Thoracic aorta (tissue), 2 donors: Measurements from ENCODE around the gene GOLGA6L10. TPM values are rescaled to one million over a fixed set of nuclear protein-coding genes. Genes with fewer than 3 reads are reported as not detected.
"Not testable (repeated sequence)": the region's sequence is repeated elsewhere in the genome, so short reads cannot be mapped to it uniquely, and the experiment has no call there.

Experiments
- ATAC-seq: fragments of 150-250 bp; one replicate; pipeline ENCODE4 v1.8.0; 2017; ENCODE audit warnings: low read depth; ENCODE audit not compliant: insufficient number of reproducible peaks, low FRiP score
- DNase-seq: peaks from one replicate; pipeline ENCODE4 v3.0.0-alpha.2; 2020; ENCODE audit warnings: low spot score
- H3K27ac ChIP-seq, 2 donors: fragments of 200-600 bp; sonication (generic); 1 replicate in 1 of 2; 2 replicates in 1 of 2; pipeline ENCODE4 v1.5.1; 2016; ENCODE audit warnings: mild to moderate bottlenecking in 2 of 2, moderate library complexity in 2 of 2
- H3K27me3 ChIP-seq: fragments of 200-600 bp; sonication (generic); replicated peaks from 2 replicates; pipeline ENCODE4 v1.6.0; 2016; ENCODE audit warnings: mild to moderate bottlenecking; ENCODE audit not compliant: insufficient read depth
- H3K36me3 ChIP-seq: fragments of 200-600 bp; sonication (generic); one replicate; pipeline ENCODE4 v1.5.1; 2016
- H3K4me1 ChIP-seq, 2 donors: fragments of 200-600 bp; sonication (generic); 1 replicate in 1 of 2; 2 replicates in 1 of 2; pipeline versions ENCODE4 v1.5.1 to v1.6.0; 2016; ENCODE audit warnings: low read depth in 2 of 2, mild to moderate bottlenecking in 1 of 2; ENCODE audit not compliant: control insufficient read depth in 1 of 2
- H3K4me3 ChIP-seq: fragments of 200-600 bp; sonication (generic); 2 replicates; pipeline ENCODE4 v1.5.1; 2016; ENCODE audit warnings: mild to moderate bottlenecking
- H3K9me3 ChIP-seq: fragments of 200-600 bp; sonication (generic); 2 replicates; pipeline ENCODE4 v1.5.1; 2016
- total RNA-seq, 2 donors: library from RNA; depleted of rRNA; stranded (reverse); fragments of >200 nt; gene quantifications; one replicate each; pipeline versions ENCODE4 v1.1.0 to v1.2.3, GENCODE V29; 2016
- TF ChIP-seq, protein P1 (sequence below): fragments of 200-600 bp; sonication (generic); IDR thresholded peaks from one replicate; pipeline ENCODE4 v1.5.1; 2019; ENCODE audit warnings: antibody characterized with exemption

GOLGA6L10 gene
- total RNA-seq, 2 donors from 2014 or later = 0.42 to 3.1 TPM

DNA sequence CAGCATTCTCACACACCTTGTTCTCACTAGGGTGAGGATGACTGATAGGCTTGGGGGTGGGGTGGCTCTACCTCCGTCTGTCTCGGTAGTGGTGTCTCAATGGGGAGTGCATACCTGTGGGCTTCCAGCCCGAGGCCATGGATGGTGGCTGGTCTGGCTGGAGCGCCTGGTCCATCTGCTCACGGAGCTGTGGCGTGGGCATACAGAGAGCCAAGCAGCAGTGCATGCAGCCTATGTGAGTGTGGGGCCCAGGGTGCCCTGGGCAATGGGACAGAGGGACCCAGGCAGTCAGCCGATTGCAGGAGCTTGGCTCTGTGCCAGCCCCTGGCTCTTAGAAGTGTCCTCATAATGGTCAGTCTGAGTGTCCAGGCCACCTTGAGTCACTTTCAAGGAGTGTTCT, 31.8 kb downstream of the GOLGA6L10 start:
- H3K36me3 ChIP-seq, H3K4me1 ChIP-seq, H3K27me3 ChIP-seq, H3K9me3 ChIP-seq, H3K27ac ChIP-seq, DNase-seq, H3K4me3 ChIP-seq, ATAC-seq: not testable (repeated sequence)

DNA sequence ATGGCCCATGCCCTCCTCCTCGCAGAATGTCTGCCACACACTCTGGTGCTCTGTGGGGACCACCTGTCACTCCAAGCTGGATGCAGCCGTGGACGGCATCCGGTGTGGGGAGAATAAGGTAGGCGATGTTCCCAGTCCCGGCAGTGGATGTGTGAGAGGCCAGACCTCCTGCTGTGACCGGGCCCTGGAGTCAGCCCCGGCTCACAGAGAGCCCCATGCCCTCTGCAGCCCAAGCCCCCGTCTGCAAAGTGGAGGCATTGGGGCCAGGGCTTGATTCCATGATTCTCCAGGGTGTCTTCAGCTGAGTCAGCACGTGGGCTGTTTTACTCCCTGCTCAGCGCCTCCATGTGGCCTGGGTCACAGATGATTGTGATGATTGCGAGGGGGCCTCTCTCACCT, 32.2 kb downstream of the GOLGA6L10 start:
- ATAC-seq = no peak
- DNase-seq = no peak
- Histone ChIP-seq H3K27ac (no peak overlapping the region), H3K9me3 (no peaks in the 10 kb centered on the region), H3K4me1 (no peaks in the 10 kb centered on the region), H3K27me3 (no peaks in the 10 kb centered on the region), H3K4me3 (no peak overlapping the region), H3K36me3 (no peaks in the 10 kb centered on the region)
- TF ChIP-seq, protein P1, sequence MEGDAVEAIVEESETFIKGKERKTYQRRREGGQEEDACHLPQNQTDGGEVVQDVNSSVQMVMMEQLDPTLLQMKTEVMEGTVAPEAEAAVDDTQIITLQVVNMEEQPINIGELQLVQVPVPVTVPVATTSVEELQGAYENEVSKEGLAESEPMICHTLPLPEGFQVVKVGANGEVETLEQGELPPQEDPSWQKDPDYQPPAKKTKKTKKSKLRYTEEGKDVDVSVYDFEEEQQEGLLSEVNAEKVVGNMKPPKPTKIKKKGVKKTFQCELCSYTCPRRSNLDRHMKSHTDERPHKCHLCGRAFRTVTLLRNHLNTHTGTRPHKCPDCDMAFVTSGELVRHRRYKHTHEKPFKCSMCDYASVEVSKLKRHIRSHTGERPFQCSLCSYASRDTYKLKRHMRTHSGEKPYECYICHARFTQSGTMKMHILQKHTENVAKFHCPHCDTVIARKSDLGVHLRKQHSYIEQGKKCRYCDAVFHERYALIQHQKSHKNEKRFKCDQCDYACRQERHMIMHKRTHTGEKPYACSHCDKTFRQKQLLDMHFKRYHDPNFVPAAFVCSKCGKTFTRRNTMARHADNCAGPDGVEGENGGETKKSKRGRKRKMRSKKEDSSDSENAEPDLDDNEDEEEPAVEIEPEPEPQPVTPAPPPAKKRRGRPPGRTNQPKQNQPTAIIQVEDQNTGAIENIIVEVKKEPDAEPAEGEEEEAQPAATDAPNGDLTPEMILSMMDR = no peak

DNA sequence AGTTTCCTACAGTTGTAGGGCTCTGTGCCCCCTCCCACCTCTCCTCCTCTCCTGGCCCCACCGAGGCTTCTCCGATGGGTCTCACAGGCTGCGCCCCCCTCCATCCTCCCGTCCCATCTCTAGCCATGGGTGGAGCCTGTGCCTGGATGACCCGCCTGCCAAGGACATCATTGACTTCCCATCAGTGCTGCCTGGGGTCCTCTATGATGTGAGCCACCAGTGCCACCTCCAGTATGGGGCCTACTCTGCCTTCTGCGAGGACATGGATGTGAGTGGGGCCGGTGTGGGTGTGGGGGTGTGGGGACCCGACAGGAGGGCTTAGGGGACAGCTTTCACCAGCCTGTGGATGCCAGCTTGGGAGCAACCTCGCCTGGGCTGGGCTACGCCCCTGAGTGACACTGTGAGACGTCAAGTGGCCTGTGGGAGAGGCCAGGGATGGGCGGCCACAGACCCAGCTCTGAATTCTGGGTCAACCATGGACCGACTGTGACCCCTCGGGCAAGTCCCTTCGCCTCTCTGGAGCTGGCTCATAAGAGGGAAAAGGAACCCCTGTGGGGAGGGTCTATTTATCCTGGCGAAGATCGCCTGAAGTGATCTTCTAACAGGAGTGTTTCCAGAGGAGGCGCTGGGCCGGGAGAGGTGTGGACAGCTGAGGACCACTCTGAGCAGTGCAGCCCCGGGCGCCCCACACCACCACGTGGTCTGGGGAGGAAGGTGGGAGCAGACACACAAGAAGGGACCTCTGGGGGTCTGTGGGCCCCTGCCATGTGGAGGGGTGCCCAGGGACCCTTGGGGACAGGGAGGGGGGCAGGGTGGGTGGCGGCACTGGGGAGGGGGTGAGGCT, 32.8 kb downstream of the GOLGA6L10 start:
- not testable (repeated sequence) for H3K36me3 ChIP-seq, DNase-seq, H3K27ac ChIP-seq, ATAC-seq, H3K4me3 ChIP-seq, H3K27me3 ChIP-seq, H3K9me3 ChIP-seq, H3K4me1 ChIP-seq

DNA sequence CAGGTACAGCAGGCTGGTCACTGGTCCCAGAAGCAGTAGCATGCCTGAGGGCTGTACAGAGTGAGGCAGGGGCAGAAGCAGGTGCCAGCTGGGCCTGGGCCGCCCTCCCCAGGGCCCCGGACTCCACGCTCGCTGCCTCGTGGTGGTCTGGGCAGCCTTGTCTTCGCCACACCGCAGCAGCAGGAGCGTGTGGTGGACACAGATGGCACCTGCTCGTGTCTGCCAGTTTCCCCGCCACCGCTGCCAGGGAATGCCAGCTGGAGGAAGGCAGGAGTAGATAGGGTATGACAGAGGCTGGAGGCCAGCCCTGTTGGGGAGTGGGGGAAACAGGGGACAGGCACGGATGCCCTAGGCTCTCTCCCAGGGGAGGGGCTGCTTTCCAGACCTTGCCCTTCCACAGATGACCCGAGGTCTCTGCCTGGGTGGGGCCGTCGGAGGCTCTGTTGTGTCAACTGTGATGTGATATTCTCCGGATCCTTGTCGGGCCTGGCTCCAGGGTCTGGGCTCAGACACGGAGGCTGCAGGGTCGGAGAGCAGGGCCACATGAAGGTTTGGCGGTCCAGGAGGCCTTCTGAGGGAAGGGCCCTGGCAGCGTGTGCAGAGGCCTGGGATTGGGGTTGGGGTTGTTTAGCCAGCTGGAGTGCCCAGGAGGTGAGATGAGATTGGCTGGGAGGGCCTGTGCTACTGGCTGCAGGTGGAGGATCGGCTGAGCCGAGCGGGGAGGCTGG, 33.6 kb downstream of the GOLGA6L10 start:
- no peaks in the 10 kb centered on the region for H3K4me1 ChIP-seq
- no peak overlapping the region for H3K4me3 ChIP-seq
- ATAC-seq (no peak), DNase-seq (no peak)
- H3K27me3 ChIP-seq = no peaks in the 10 kb centered on the region
- TF ChIP-seq, protein P1 = no peak
- no peak overlapping the region for H3K27ac ChIP-seq
- peaks cover under 1% of the 10 kb centered on the region for H3K9me3 ChIP-seq
- no peaks in the 10 kb centered on the region for H3K36me3 ChIP-seq

DNA sequence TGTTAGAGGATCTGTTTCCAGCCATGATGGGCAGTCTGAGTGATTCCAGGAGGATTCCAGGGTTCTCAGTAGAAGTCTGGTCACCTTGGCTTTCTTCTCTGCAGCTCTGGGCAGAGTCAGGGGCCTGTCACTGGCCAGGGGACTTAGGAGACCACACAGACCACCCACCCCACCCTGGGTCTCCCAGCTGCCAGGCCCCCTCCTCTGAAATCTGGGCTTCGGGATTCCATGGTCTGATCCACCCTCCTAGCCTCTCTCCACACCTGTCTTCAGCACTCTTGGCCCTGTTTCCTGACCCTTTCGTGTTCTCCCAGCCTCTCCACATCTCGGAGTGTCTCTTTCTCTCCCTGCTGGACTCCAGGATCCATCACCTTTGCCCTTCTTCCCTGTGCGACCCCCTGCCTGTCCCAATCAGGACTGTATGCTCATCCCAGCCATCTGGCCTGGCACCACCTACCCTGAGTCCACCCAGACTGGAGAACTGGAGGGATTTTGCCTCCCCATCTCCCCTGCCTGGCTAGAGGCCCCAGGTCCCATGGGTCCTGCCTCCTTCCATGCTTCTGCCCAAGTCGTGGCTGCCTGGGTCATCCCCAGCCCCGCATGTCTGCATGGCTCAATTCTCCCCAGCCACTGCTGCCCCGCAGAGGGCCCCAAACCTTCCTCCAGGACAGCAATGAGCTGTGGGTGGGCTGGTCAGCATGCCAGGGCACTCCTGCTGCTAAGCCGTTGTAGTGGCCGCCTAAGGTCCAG, 34.3 kb downstream of the GOLGA6L10 start:
- H3K36me3 ChIP-seq = no peaks in the 10 kb centered on the region
- H3K4me3 ChIP-seq = no peak overlapping the region
- TF ChIP-seq, protein P1 = no peak
- DNase-seq (no peak), ATAC-seq (no peak)
- H3K9me3 ChIP-seq = peaks cover 3% of the 10 kb centered on the region
- H3K27me3 ChIP-seq = no peaks in the 10 kb centered on the region
- H3K4me1 ChIP-seq = no peaks in the 10 kb centered on the region
- H3K27ac ChIP-seq = no peak overlapping the region

DNA sequence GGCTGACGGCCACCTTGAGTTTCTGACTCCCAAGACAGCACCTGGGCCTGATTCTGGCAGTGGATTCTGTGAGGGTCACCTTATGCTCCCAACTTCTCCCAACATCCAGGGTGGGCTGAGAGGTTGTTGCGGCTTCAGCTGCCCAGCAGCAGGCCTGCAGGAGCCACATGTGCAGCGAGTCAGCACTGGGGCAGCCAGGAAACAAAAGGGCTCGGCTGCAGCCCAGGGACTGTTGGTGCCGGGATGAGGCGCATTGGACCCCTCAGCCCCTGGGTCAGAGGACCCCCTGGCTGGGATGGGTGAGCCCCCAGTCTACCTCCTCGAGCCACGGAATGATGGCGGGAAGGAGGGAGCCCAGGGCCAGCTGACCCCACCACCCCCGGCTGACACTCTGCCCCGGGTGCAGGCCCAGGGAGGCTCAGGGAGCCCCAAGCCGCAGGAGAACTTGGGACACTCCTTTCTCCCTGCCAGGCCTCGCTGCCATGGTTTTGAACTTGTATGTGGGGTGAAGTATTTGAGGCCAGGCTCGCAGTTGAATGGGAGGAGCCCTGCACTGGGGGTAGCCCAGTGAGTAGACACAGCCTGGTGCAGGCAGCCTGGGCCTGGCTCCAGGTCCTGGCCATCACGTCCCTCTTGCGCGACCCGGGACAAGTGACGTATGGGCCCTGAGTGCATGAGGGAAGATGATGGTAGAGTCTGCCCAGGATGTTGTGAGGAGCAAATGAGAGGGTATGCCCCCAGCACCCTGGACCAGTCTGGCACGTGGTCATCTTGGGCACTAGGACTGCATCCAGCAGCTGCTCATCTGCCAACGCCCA, 35.1 kb downstream of the GOLGA6L10 start:
- not testable (repeated sequence) for H3K36me3 ChIP-seq, ATAC-seq, H3K4me1 ChIP-seq, H3K27me3 ChIP-seq, DNase-seq, H3K9me3 ChIP-seq, H3K27ac ChIP-seq, H3K4me3 ChIP-seq
